ENCODE measurements around the gene ERC1. TPM values are rescaled to one million over a fixed set of nuclear protein-coding genes. Genes with fewer than 3 reads are reported as not detected.

The ERC1 gene
- total and polyA plus RNA-seq, 2 of the 4 experiments (the other 2 are of a cell fraction) = 11.6 to 25.6 TPM

DNA sequence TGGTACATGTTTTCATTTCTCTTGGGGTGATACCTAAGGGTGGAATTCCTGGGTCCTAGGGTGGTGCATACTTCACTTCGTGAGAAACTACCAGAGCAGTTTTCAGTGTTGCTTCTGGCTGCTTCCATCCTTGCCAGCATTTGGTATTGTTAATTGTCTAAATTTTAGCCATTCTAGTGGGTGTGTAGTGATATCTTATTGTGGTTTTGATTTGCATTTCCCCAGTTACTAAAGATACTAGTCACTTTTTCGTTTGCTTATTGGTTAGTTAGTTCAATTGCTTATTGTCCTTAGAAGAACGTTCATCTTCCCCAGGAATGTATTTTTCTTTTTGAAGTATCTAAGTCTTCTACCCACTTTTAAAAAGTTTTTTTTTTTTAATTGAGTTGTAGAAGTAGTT is 80.2 kb downstream of the ERC1 start:
- no TSS peak for BruUV-seq (replicated peaks)
- H4K8ac ChIP-seq (ENCODE audit: low read depth in 2 of 2, low read length in 2 of 2) = no peak overlapping the region
- no peaks in the 10 kb centered on the region for H3K9me3 ChIP-seq (ENCODE audit: control insufficient read depth, insufficient read depth, low read length)
- ChIA-PET POLR2A (ENCODE audit: unreplicated experiment) (no interaction called here), CTCF (no interaction called here)
- DNase-seq (no peak), ATAC-seq (ENCODE audit: low read depth) (no peak)
- peaks cover 11% of the 10 kb centered on the region for H4K20me1 ChIP-seq (ENCODE audit: insufficient read depth, low read length)
- no peak overlapping the region for H3K23ac ChIP-seq (ENCODE audit: low read depth, low read length)
- no peak overlapping the region for H2BK20ac ChIP-seq (ENCODE audit: low read depth, low read length)
- no peak overlapping the region for H3K9ac ChIP-seq (ENCODE audit: low read depth, low read length)
- in situ Hi-C loops (cut with MboI; ENCODE audit: low sequenced_read_pairs) = no loop called here
- H4K91ac ChIP-seq (ENCODE audit: insufficient read depth, low read depth, low read length) = no peak overlapping the region
- H2AK5ac ChIP-seq (ENCODE audit: low read depth, low read length) = no peak overlapping the region
- H2BK120ac ChIP-seq (ENCODE audit: low read depth, low read length) = no peak overlapping the region
- no peak overlapping the region for H3K4me3 ChIP-seq (ENCODE audit: insufficient read depth, low read depth, low read length)
- no peak overlapping the region for H3K56ac ChIP-seq (ENCODE audit: extremely low read depth, insufficient read depth, low read length)
- H3K27ac ChIP-seq (ENCODE audit: insufficient read depth, low read length) = no peak overlapping the region
- dilution Hi-C loops (cut with HindIII; ENCODE audit: low sequenced_read_pairs, unreplicated experiment) = no loop called here
- H3K79me1 ChIP-seq (ENCODE audit: low read depth in 1 of 2, low read length in 2 of 2) = peaks cover 19 to 50% of the 10 kb centered on the region in 2 experiments; a peak in 3 of 4 replicates
- no peak overlapping the region for H3K4ac ChIP-seq (ENCODE audit: low read depth, low read length)
- TF ChIP-seq, protein P1, sequence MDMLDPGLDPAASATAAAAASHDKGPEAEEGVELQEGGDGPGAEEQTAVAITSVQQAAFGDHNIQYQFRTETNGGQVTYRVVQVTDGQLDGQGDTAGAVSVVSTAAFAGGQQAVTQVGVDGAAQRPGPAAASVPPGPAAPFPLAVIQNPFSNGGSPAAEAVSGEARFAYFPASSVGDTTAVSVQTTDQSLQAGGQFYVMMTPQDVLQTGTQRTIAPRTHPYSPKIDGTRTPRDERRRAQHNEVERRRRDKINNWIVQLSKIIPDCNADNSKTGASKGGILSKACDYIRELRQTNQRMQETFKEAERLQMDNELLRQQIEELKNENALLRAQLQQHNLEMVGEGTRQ (IDR thresholded peaks at IDR 0.05; ENCODE audit: low read depth, low read length) = no peak
- no peak for TF ChIP-seq ELK1 (IDR thresholded peaks at IDR 0.05; ENCODE audit: borderline replicate concordance, low read depth, low read length)
- no peak for TF ChIP-seq POLR2A (IDR thresholded peaks at IDR 0.05; ENCODE audit: low read depth, low read length)
- TF ChIP-seq, protein P2, sequence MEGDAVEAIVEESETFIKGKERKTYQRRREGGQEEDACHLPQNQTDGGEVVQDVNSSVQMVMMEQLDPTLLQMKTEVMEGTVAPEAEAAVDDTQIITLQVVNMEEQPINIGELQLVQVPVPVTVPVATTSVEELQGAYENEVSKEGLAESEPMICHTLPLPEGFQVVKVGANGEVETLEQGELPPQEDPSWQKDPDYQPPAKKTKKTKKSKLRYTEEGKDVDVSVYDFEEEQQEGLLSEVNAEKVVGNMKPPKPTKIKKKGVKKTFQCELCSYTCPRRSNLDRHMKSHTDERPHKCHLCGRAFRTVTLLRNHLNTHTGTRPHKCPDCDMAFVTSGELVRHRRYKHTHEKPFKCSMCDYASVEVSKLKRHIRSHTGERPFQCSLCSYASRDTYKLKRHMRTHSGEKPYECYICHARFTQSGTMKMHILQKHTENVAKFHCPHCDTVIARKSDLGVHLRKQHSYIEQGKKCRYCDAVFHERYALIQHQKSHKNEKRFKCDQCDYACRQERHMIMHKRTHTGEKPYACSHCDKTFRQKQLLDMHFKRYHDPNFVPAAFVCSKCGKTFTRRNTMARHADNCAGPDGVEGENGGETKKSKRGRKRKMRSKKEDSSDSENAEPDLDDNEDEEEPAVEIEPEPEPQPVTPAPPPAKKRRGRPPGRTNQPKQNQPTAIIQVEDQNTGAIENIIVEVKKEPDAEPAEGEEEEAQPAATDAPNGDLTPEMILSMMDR (conservative IDR thresholded peaks at IDR 0.05; ENCODE audit: low read depth, low read length) = no peak
- no peak for TF ChIP-seq MAFK (IDR thresholded peaks at IDR 0.05; ENCODE audit: low read depth, low read length)
- TF ChIP-seq RAD21 (IDR thresholded peaks at IDR 0.05; ENCODE audit: low read length) = no peak
- TF ChIP-seq NFE2L2 (IDR thresholded peaks at IDR 0.05; ENCODE audit: low read depth, low read length) = no peak
- no peak for TF ChIP-seq CHD1 (IDR thresholded peaks at IDR 0.05; ENCODE audit: low read depth, low read length)
- TF ChIP-seq FOS (IDR thresholded peaks at IDR 0.05; ENCODE audit: low read depth, low read length) = no peak
- no peak overlapping the region; the same call in 1 of the 2 replicates for H3K14ac ChIP-seq (replicated peaks; ENCODE audit: low read depth, low read length)
- H3K4me1 ChIP-seq (ENCODE audit: control insufficient read depth, insufficient read depth, low read length) = peaks cover 6% of the 10 kb centered on the region; the same call in 1 of the 2 replicates
- peaks cover 3% of the 10 kb centered on the region; the same call in 1 of the 2 replicates for H3K9me1 ChIP-seq (ENCODE audit: insufficient read depth, low read length)
- no peak overlapping the region for H2BK5ac ChIP-seq (ENCODE audit: low read depth, low read length, poor library complexity, severe bottlenecking)
- no peaks in the 10 kb centered on the region for H3K27me3 ChIP-seq (ENCODE audit: control insufficient read depth, insufficient read depth, low read length)
- H3K36me3 ChIP-seq (ENCODE audit: control insufficient read depth, insufficient read depth, low read length) = no peaks in the 10 kb centered on the region
- no peak overlapping the region for H3K4me2 ChIP-seq (ENCODE audit: low read depth, low read length)
- no peak overlapping the region for H3K18ac ChIP-seq (ENCODE audit: low read depth, low read length)
- no peak overlapping the region for H2AFZ ChIP-seq (replicated peaks; ENCODE audit: low read length, poor library complexity)
- H4K5ac ChIP-seq (ENCODE audit: low read depth, low read length) = no peak overlapping the region
- H2BK15ac ChIP-seq (ENCODE audit: low read depth, low read length) = no peak overlapping the region
- intact Hi-C loops (cut with micrococcal nuclease) = loop anchor here (5.0 kb wide), 1 partner anchor 79 kb away; the partner anchor contains the start of gene ERC1
- no peak overlapping the region for H2AK9ac ChIP-seq (replicated peaks; ENCODE audit: low read depth, low read length, poor library complexity)
- no CpG with 5 or more reads among the region's 3 CpGs for WGBS, 2 experiments (ENCODE audit: extremely low coverage in 2 of 2, insufficient read length in 1 of 2)
